CD14-positive monocyte (primary cell): ENCODE measurements around the gene SLPI. TPM values are rescaled to one million over a fixed set of nuclear protein-coding genes. Genes with fewer than 3 reads are reported as not detected.

Experiments
- DNase-seq, 3 donors: peaks; one replicate each; pipeline ENCODE4 v3.0.0-alpha.2; 2011 to 2022
- H2AFZ ChIP-seq: 2 replicates; pipeline ENCODE4 v1.6.0; 2012; ENCODE audit warnings: mild to moderate bottlenecking, low read depth, low read length, inconsistent platforms; ENCODE audit not compliant: insufficient read depth, poor library complexity, severe bottlenecking
- H3K27ac ChIP-seq, 2 donors: 1 replicate in 1 of 2; 2 replicates in 1 of 2; pipeline ENCODE4 v1.5.1; 2012 to 2013; ENCODE audit warnings: low read length in 2 of 2, control low read depth in 1 of 2, inconsistent platforms in 1 of 2, low read depth in 1 of 2, mild to moderate bottlenecking in 1 of 2
- H3K27me3 ChIP-seq, 2 donors: one replicate each; pipeline versions ENCODE4 v1.6.0 to v1.6.1; 2011 to 2013; ENCODE audit warnings: low read length in 2 of 2; ENCODE audit not compliant: control insufficient read depth in 2 of 2, insufficient read depth in 2 of 2
- H3K36me3 ChIP-seq, 2 donors: replicated peaks in 1 of 2; 1 replicate in 1 of 2; 2 replicates in 1 of 2; pipeline versions ENCODE4 v1.5.1 to v1.6.1; 2012 to 2013; ENCODE audit warnings: low read length in 2 of 2, control low read depth in 1 of 2, inconsistent platforms in 1 of 2, mild to moderate bottlenecking in 1 of 2; ENCODE audit not compliant: insufficient read depth in 2 of 2, control insufficient read depth in 1 of 2
- H3K4me1 ChIP-seq, 2 donors: 1 replicate in 1 of 2; 2 replicates in 1 of 2; pipeline versions ENCODE4 v1.5.1 to v1.6.1; 2012 to 2013; ENCODE audit warnings: low read length in 2 of 2, control low read depth in 1 of 2, inconsistent platforms in 1 of 2, mild to moderate bottlenecking in 1 of 2, moderate library complexity in 1 of 2; ENCODE audit not compliant: insufficient read depth in 2 of 2, control insufficient read depth in 1 of 2
- H3K4me2 ChIP-seq: replicated peaks from 2 replicates; pipeline ENCODE3; 2012; ENCODE audit warnings: low read length, moderate library complexity, mild to moderate bottlenecking; ENCODE audit not compliant: poor library complexity, severe bottlenecking; ENCODE audit errors: extremely low read depth
- H3K4me3 ChIP-seq, 3 experiments: fragments of 200-600 bp in 1 of 3; sonication (generic) in 1 of 3; replicated peaks in 1 of 3; 1 replicate in 2 of 3; 2 replicates in 1 of 3; pipeline ENCODE4 v1.5.1; 2011 to 2013; ENCODE audit warnings: low read length in 3 of 3, mild to moderate bottlenecking in 3 of 3, control low read depth in 2 of 3, low read depth in 2 of 3, inconsistent platforms in 1 of 3, moderate library complexity in 1 of 3
- H3K79me2 ChIP-seq: 2 replicates; pipeline ENCODE4 v1.6.0; 2012; ENCODE audit warnings: mild to moderate bottlenecking, control low read depth, inconsistent platforms, low read length, moderate library complexity; ENCODE audit not compliant: insufficient read depth
- H3K9ac ChIP-seq: 2 replicates; pipeline ENCODE4 v1.6.0; 2017; ENCODE audit warnings: low read length, mild to moderate bottlenecking; ENCODE audit not compliant: insufficient read depth, poor library complexity, severe bottlenecking
- H3K9me3 ChIP-seq, 2 donors: replicated peaks in 1 of 2; 1 replicate in 1 of 2; 2 replicates in 1 of 2; pipeline versions ENCODE4 v1.5.1 to v1.6.1; 2012 to 2013; ENCODE audit warnings: low read length in 2 of 2, control low read depth in 1 of 2; ENCODE audit not compliant: control insufficient read depth in 1 of 2, insufficient read depth in 1 of 2
- H4K20me1 ChIP-seq: 2 replicates; pipeline ENCODE4 v1.6.0; 2012; ENCODE audit warnings: mild to moderate bottlenecking, low read length, control low read depth, moderate library complexity; ENCODE audit not compliant: insufficient read depth
- H3K27ac Mint-ChIP-seq, 7 donors: one replicate each; pipeline ENCODE4 v1.8.0; 2020; ENCODE audit warnings: mild to moderate bottlenecking in 7 of 7, mixed read lengths in 7 of 7, moderate library complexity in 6 of 7, inconsistent platforms in 2 of 7
- H3K27me3 Mint-ChIP-seq, 3 donors: one replicate each; pipeline ENCODE4 v1.8.0; 2021 to 2022; ENCODE audit warnings: low read depth in 3 of 3, mild to moderate bottlenecking in 3 of 3, mixed read lengths in 3 of 3, moderate library complexity in 3 of 3, inconsistent platforms in 1 of 3
- H3K36me3 Mint-ChIP-seq, 2 donors: one replicate each; pipeline ENCODE4 v1.8.0; 2020; ENCODE audit warnings: mixed read lengths in 2 of 2, inconsistent platforms in 1 of 2, mild to moderate bottlenecking in 1 of 2
- H3K4me1 Mint-ChIP-seq: one replicate; pipeline ENCODE4 v1.8.0; 2020; ENCODE audit warnings: mild to moderate bottlenecking, mixed read lengths
- H3K4me3 Mint-ChIP-seq, 2 donors: one replicate each; pipeline ENCODE4 v1.8.0; 2020; ENCODE audit warnings: mild to moderate bottlenecking in 2 of 2, mixed read lengths in 2 of 2, moderate library complexity in 1 of 2
- H3K9me3 Mint-ChIP-seq, 7 donors: one replicate each; pipeline ENCODE4 v1.8.0; 2020 to 2022; ENCODE audit warnings: mixed read lengths in 7 of 7, mild to moderate bottlenecking in 6 of 7, moderate library complexity in 6 of 7, inconsistent platforms in 2 of 7
- WGBS: methylation state at CpG from one replicate; pipeline ENCODE4 v1.1.5; 2013; ENCODE audit warnings: missing lambda C conversion rate; ENCODE audit not compliant: insufficient coverage; 5-methylcytosine and 5-hydroxymethylcytosine counted together
- intact Hi-C, 2 donors: fragments of 100-400 bp; cut with micrococcal nuclease; formaldehyde crosslinking; loops; one replicate each; pipeline versions ENCODE4 v1.15.0 to v1.15.1; 2023
- polyA plus RNA-seq, 3 donors: library from polyadenylated mRNA; depleted of rRNA in 1 of 3; unstranded in 2 of 3; stranded (reverse) in 1 of 3; fragments of 300-500 nt in 2 of 3; fragments of >200 nt in 1 of 3; fragmentation: Illumina TruSeq in 2 of 3; gene quantifications; 1 replicate in 2 of 3; 2 replicates in 1 of 3; pipeline ENCODE4 v1.2.3, GENCODE V29; 2012 to 2021
- TF ChIP-seq, protein P1 (sequence below): fragments of 200-600 bp; IDR thresholded peaks from one replicate; pipeline ENCODE4 v1.8.0; 2022; ENCODE audit warnings: antibody characterized with exemption, mild to moderate bottlenecking

The SLPI gene
- polyA plus RNA-seq, 3 donors = 0.47 to 1.2 (median 0.71) TPM

DNA sequence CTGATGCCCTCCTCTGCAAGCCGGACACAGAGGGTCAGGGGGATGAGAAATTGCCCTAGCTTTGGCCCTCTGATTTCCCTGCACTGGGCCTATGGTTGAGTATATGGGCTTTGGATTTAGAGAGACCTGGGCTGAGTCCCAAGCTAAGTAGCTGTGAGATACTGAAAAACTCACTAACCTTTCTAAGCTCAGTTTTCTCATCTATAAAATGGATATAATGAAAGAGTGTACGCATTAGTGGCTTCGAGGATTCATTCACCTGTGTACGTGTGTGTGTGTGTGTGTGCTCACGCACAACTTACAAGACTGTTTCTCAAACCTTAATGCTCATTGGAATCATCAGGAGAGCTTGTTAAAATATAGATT lies 39.6 kb upstream of the SLPI start:
- no peaks in the 10 kb centered on the region for H3K9me3 ChIP-seq
- H3K4me3 ChIP-seq = peak overlapping the region in 1 of 3 experiments; percentile 73
- Mint-ChIP-seq H3K27ac (no peak overlapping the region), H3K36me3 (no peaks in the 10 kb centered on the region), H3K27me3 (peaks cover 24 to 35% (median 25%) of the 10 kb centered on the region in 3 donors), H3K4me1 (peaks cover 17% of the 10 kb centered on the region), H3K9me3 (peaks cover 0 to 5% (median 3%) of the 10 kb centered on the region in 7 donors), H3K4me3 (peak overlapping the region; percentile 76 to 88)
- peak overlapping the region; percentile 87 for H3K4me2 ChIP-seq
- no peak overlapping the region for H3K9ac ChIP-seq
- H3K36me3 ChIP-seq = no peaks in the 10 kb centered on the region
- peaks cover 12 to 17% of the 10 kb centered on the region in 2 donors for H3K4me1 ChIP-seq
- no peak overlapping the region for H2AFZ ChIP-seq
- intact Hi-C loops = loop anchor here in 1 of 2 donors (5.0 kb wide), 1 partner anchor 157 kb away; no protein-coding TSS in a partner anchor
- H3K27me3 ChIP-seq = peaks cover 13 to 28% of the 10 kb centered on the region in 2 donors
- H3K79me2 ChIP-seq = no peaks in the 10 kb centered on the region
- DNase-seq = no peak
- no peaks in the 10 kb centered on the region for H4K20me1 ChIP-seq
- WGBS = no CpG with 5 or more reads among the region's 5 CpGs
- no peak overlapping the region for H3K27ac ChIP-seq
- TF ChIP-seq, protein P1, sequence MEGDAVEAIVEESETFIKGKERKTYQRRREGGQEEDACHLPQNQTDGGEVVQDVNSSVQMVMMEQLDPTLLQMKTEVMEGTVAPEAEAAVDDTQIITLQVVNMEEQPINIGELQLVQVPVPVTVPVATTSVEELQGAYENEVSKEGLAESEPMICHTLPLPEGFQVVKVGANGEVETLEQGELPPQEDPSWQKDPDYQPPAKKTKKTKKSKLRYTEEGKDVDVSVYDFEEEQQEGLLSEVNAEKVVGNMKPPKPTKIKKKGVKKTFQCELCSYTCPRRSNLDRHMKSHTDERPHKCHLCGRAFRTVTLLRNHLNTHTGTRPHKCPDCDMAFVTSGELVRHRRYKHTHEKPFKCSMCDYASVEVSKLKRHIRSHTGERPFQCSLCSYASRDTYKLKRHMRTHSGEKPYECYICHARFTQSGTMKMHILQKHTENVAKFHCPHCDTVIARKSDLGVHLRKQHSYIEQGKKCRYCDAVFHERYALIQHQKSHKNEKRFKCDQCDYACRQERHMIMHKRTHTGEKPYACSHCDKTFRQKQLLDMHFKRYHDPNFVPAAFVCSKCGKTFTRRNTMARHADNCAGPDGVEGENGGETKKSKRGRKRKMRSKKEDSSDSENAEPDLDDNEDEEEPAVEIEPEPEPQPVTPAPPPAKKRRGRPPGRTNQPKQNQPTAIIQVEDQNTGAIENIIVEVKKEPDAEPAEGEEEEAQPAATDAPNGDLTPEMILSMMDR = peak; percentile 66

DNA sequence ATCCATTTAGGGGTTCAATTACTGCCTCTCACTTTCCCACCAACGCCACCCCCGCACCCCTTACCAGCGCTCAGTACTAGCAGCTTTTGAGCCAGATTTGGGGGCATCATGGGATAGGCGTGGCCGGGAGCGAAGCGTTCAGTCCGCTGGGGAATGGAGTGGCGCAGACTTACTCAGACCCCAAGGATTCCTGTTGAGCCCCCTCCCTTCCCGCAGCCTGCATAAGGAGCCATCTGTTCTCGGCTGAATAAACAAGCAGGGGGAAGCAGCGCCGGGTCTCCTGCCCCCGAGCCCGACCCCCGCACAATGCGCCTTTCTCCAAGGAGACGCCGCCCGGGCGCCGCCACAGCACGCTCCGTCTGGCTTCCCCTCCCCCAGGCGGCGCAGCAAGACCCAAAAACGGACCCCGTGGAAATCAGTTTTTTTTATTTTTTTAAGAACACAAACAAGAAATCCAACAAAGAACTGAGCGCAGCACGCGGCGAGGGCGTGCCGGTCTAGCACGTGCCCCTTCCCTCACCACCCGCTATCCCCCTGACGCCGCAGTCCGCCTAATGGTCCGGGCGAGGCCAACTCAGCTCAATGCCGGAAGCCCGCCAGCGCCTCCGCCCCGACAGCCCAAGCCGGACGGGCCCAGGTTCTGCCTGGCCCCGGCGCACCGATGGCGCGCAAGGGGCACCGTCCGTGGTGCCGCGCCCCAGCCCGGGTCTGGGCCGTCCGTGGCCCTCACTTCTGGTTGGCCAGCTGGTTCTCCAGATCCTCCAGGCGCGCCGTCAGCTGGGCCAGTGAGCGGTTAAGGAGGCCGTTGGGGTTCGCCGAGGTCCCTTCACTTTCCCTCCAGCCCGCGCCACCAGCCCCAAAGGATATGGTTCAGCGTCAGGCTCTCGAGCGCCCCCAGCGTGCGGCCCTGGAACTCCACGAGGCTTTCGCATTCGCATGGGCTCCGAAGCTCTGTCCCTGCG lies 39.0 kb upstream of the SLPI start:
- no peaks in the 10 kb centered on the region for H3K79me2 ChIP-seq
- no peaks in the 10 kb centered on the region for H3K9me3 ChIP-seq
- no peak overlapping the region for H3K27ac ChIP-seq
- 5% methylated on average over 78 of the region's 79 CpGs for WGBS
- peak overlapping the region; percentile 79 for H2AFZ ChIP-seq
- peaks cover 17% of the 10 kb centered on the region for H3K4me1 Mint-ChIP-seq
- H4K20me1 ChIP-seq = no peaks in the 10 kb centered on the region
- peak overlapping the region in 1 of 7 donors; percentile 26 for H3K27ac Mint-ChIP-seq
- peak; percentile 61 to 70 (median 65) for DNase-seq
- TF ChIP-seq, protein P1 = peak; percentile 99
- H3K4me2 ChIP-seq = peak overlapping the region; percentile 87
- H3K4me3 Mint-ChIP-seq = peak overlapping the region; percentile 76 to 88
- peaks cover 0 to 5% (median 3%) of the 10 kb centered on the region in 7 donors for H3K9me3 Mint-ChIP-seq
- no peaks in the 10 kb centered on the region for H3K36me3 ChIP-seq
- peak overlapping the region; percentile 16 to 73 (median 24) for H3K4me3 ChIP-seq
- no peaks in the 10 kb centered on the region for H3K36me3 Mint-ChIP-seq
- peaks cover 23 to 35% (median 28%) of the 10 kb centered on the region in 3 donors for H3K27me3 Mint-ChIP-seq
- H3K27me3 ChIP-seq = peaks cover 13 to 28% of the 10 kb centered on the region in 2 donors
- intact Hi-C loops = loop anchor here in 1 of 2 donors (5.0 kb wide), 1 partner anchor 156 kb away; no protein-coding TSS in a partner anchor
- peak overlapping the region; percentile 35 for H3K9ac ChIP-seq
- peaks cover 12 to 17% of the 10 kb centered on the region in 2 donors for H3K4me1 ChIP-seq
